Neural progenitor cell (in vitro differentiated cells): Measurements from ENCODE around the gene RHAG. TPM values are rescaled to one million over a fixed set of nuclear protein-coding genes. Genes with fewer than 3 reads are reported as not detected.

Experiments
- DNase-seq: peaks from one replicate; pipeline ENCODE4 v3.0.0-alpha.2; 2016; ENCODE audit warnings: low spot score
- H2AFZ ChIP-seq: fragments of 200-600 bp; sonication (generic); replicated peaks from 2 replicates; pipeline ENCODE4 v1.6.1; 2016; ENCODE audit warnings: antibody characterized with exemption
- H3F3A ChIP-seq: fragments of 200-600 bp; sonication (generic); 2 replicates; pipeline ENCODE4 v1.6.1; 2016; ENCODE audit warnings: antibody characterized with exemption, low read depth
- H3K27ac ChIP-seq: fragments of 200-600 bp; sonication (generic); 2 replicates; pipeline ENCODE4 v1.5.1; 2016; ENCODE audit warnings: mild to moderate bottlenecking
- H3K27me3 ChIP-seq: fragments of 200-600 bp; sonication (generic); 2 replicates; pipeline ENCODE4 v1.6.1; 2016; ENCODE audit warnings: mild to moderate bottlenecking, moderate library complexity
- H3K36me3 ChIP-seq: fragments of 200-600 bp; sonication (generic); 2 replicates; pipeline ENCODE4 v1.5.1; 2016
- H3K4me1 ChIP-seq: fragments of 200-600 bp; sonication (generic); 2 replicates; pipeline ENCODE4 v1.6.1; 2016; ENCODE audit warnings: mixed run types
- H3K4me2 ChIP-seq: fragments of 200-600 bp; sonication (generic); 2 replicates; pipeline ENCODE4 v1.6.1; 2016
- H3K4me3 ChIP-seq: fragments of 200-600 bp; sonication (generic); 2 replicates; pipeline ENCODE4 v1.5.1; 2016
- H3K79me2 ChIP-seq: fragments of 200-600 bp; sonication (generic); 2 replicates; pipeline ENCODE4 v1.6.1; 2016; ENCODE audit warnings: low read depth
- H3K9ac ChIP-seq: fragments of 200-600 bp; sonication (generic); 2 replicates; pipeline ENCODE4 v1.6.1; 2016
- H3K9me3 ChIP-seq: fragments of 200-600 bp; sonication (generic); 2 replicates; pipeline ENCODE4 v1.5.1; 2016; ENCODE audit warnings: low read depth
- H4K20me1 ChIP-seq: fragments of 200-600 bp; sonication (generic); 2 replicates; pipeline ENCODE4 v1.6.1; 2016; ENCODE audit warnings: low read depth
- H3K27ac Mint-ChIP-seq: 3 replicates; pipeline ENCODE4 v1.8.0; 2021; ENCODE audit warnings: mixed read lengths
- H3K27me3 Mint-ChIP-seq: 2 replicates; pipeline ENCODE4 v1.8.0; 2022; ENCODE audit warnings: low read depth, mild to moderate bottlenecking, inconsistent platforms, moderate library complexity, mixed read lengths; ENCODE audit not compliant: insufficient read depth
- H3K36me3 Mint-ChIP-seq: 3 replicates; pipeline ENCODE4 v1.8.0; 2021; ENCODE audit warnings: mixed read lengths
- H3K4me1 Mint-ChIP-seq: 3 replicates; pipeline ENCODE4 v1.8.0; 2021; ENCODE audit warnings: mixed read lengths
- H3K4me3 Mint-ChIP-seq: 3 replicates; pipeline ENCODE4 v1.8.0; 2021; ENCODE audit warnings: mild to moderate bottlenecking, moderate library complexity, mixed read lengths
- H3K9me3 Mint-ChIP-seq: 3 replicates; pipeline ENCODE4 v1.8.0; 2020; ENCODE audit warnings: mixed read lengths
- CTCF ChIP-seq: fragments of 200-600 bp; sonication (generic); IDR thresholded peaks from 2 replicates; pipeline ENCODE4 v1.5.1; 2017; ENCODE audit warnings: antibody characterized with exemption, mild to moderate bottlenecking
- EZH2 ChIP-seq: fragments of 200-600 bp; sonication (generic); IDR thresholded peaks from 2 replicates; pipeline ENCODE4 v1.6.1; 2017; ENCODE audit warnings: antibody characterized with exemption, mild to moderate bottlenecking, moderate library complexity
- EZH2phosphoT487 ChIP-seq: fragments of 200-600 bp; sonication (generic); IDR thresholded peaks from 2 replicates; pipeline ENCODE4 v1.6.1; 2017; ENCODE audit warnings: antibody characterized with exemption
- total RNA-seq: library from RNA; depleted of rRNA; stranded (reverse); fragments of >200 nt; gene quantifications from 2 replicates; pipeline ENCODE4 v1.2.3, GENCODE V29; 2015; ENCODE audit warnings: low replicate concordance

Gene RHAG
- total RNA-seq, 1 donor from 2014 or later = not detected

GRCh38 chr6:49668083-49668511 lies 31.5 kb upstream of the RHAG start:
- no peak overlapping the region for H3K9ac ChIP-seq
- no peak overlapping the region for H3K4me3 ChIP-seq
- H3K9me3 ChIP-seq = no peaks in the 10 kb centered on the region
- Mint-ChIP-seq H3K27ac (no peak overlapping the region), H3K4me1 (no peaks in the 10 kb centered on the region), H3K27me3 (no peaks in the 10 kb centered on the region), H3K36me3 (no peaks in the 10 kb centered on the region), H3K4me3 (no peak overlapping the region), H3K9me3 (peaks cover 9% of the 10 kb centered on the region)
- no peaks in the 10 kb centered on the region for H3K27me3 ChIP-seq
- H3K79me2 ChIP-seq = no peaks in the 10 kb centered on the region
- no peak for DNase-seq
- H4K20me1 ChIP-seq = no peaks in the 10 kb centered on the region
- no peaks in the 10 kb centered on the region for H3F3A ChIP-seq
- H3K36me3 ChIP-seq = no peaks in the 10 kb centered on the region
- H3K4me1 ChIP-seq = no peaks in the 10 kb centered on the region
- no peak overlapping the region for H2AFZ ChIP-seq
- TF ChIP-seq CTCF (no peak), EZH2phosphoT487 (no peak), EZH2 (no peak)
- no peak overlapping the region for H3K27ac ChIP-seq
- no peak overlapping the region for H3K4me2 ChIP-seq

GRCh38 chr6:49666930-49667757 lies 30.5 kb upstream of the RHAG start:
- Histone ChIP-seq H3K4me3 (no peak overlapping the region), H3K27ac (no peak overlapping the region), H3K9ac (no peak overlapping the region), H3K4me2 (no peak overlapping the region), H3K79me2 (no peaks in the 10 kb centered on the region), H4K20me1 (no peaks in the 10 kb centered on the region), H3K36me3 (no peaks in the 10 kb centered on the region), H2AFZ (peak overlapping the region; percentile 56), H3F3A (no peaks in the 10 kb centered on the region), H3K9me3 (no peaks in the 10 kb centered on the region), H3K27me3 (no peaks in the 10 kb centered on the region), H3K4me1 (no peaks in the 10 kb centered on the region)
- TF ChIP-seq CTCF (no peak), EZH2phosphoT487 (no peak), EZH2 (no peak)
- Mint-ChIP-seq H3K4me1 (no peaks in the 10 kb centered on the region), H3K9me3 (peaks cover 6% of the 10 kb centered on the region), H3K36me3 (no peaks in the 10 kb centered on the region), H3K27me3 (no peaks in the 10 kb centered on the region), H3K27ac (no peak overlapping the region), H3K4me3 (no peak overlapping the region)
- DNase-seq = no peak

GRCh38 chr6:49666480-49666879 lies 29.8 kb upstream of the RHAG start:
- no peaks in the 10 kb centered on the region for H3K36me3 Mint-ChIP-seq
- H4K20me1 ChIP-seq = no peaks in the 10 kb centered on the region
- H3K27ac ChIP-seq = no peak overlapping the region

More at GRCh38 chr6:49666480-49666879, 29.8 kb upstream of the RHAG start:
- no peak for DNase-seq
- Histone ChIP-seq H3K36me3 (no peaks in the 10 kb centered on the region), H3F3A (no peaks in the 10 kb centered on the region), H3K9ac (no peak overlapping the region), H2AFZ (peak overlapping the region; percentile 56), H3K9me3 (no peaks in the 10 kb centered on the region), H3K79me2 (no peaks in the 10 kb centered on the region), H3K27me3 (no peaks in the 10 kb centered on the region), H3K4me3 (no peak overlapping the region), H3K4me1 (no peaks in the 10 kb centered on the region), H3K4me2 (no peak overlapping the region)
- Mint-ChIP-seq H3K27me3 (no peaks in the 10 kb centered on the region), H3K27ac (no peak overlapping the region), H3K4me1 (no peaks in the 10 kb centered on the region), H3K9me3 (peaks cover under 1% of the 10 kb centered on the region), H3K4me3 (no peak overlapping the region)
- no peak for TF ChIP-seq EZH2phosphoT487
- no peak for TF ChIP-seq CTCF
- no peak for TF ChIP-seq EZH2
